ENCODE data around the gene GOLGA6A. TPM values are rescaled to one million over a fixed set of nuclear protein-coding genes. Genes with fewer than 3 reads are reported as not detected.

The GOLGA6A gene
- total RNA-seq, 1 donor from 2014 or later: not detected

DNA sequence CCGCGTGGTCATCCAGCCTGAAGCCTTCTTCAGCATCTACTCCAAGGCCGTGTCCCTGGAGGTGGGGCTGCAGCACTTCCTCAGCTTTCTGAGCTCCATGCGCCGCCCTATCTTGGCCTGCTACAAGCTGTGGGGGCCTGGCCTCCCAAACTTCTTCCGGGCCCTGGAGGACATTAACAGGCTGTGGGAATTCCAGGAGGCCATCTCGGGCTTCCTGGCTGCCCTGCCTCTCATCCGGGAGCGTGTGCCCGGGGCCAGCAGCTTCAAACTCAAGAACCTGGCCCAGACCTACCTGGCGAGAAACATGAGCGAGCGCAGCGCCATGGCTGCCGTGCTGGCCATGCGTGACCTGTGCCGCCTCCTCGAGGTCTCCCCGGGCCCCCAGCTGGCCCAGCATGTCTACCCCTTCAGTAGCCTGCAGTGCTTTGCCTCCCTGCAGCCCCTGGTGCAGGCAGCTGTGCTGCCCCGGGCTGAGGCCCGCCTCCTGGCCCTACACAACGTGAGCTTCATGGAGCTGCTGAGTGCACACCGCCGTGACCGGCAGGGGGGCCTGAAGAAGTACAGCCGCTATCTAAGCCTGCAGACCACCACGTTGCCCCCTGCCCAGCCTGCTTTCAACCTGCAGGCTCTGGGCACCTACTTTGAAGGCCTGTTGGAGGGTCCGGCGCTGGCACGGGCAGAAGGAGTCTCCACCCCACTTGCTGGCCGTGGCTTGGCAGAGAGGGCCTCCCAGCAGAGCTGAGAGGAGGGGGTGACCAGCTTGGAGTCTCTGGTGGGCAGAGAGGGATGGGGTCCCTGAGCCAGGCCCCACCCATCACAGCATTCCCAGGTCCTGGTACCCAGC, 37.9 kb downstream of the GOLGA6A start:
- no peak for DNase-seq (ENCODE audit: extremely low spot score, unreplicated experiment)
- Mint-ChIP-seq H3K4me1 (ENCODE audit: unreplicated experiment) (peaks cover 43% of the 10 kb centered on the region), H3K36me3 (ENCODE audit: unreplicated experiment) (no peaks in the 10 kb centered on the region), H3K27me3 (ENCODE audit: unreplicated experiment) (no peaks in the 10 kb centered on the region), H3K27ac (ENCODE audit: unreplicated experiment) (no peak overlapping the region), H3K4me3 (ENCODE audit: unreplicated experiment) (no peak overlapping the region), H3K9me3 (ENCODE audit: unreplicated experiment) (no peaks in the 10 kb centered on the region)
- TF ChIP-seq, protein P1, sequence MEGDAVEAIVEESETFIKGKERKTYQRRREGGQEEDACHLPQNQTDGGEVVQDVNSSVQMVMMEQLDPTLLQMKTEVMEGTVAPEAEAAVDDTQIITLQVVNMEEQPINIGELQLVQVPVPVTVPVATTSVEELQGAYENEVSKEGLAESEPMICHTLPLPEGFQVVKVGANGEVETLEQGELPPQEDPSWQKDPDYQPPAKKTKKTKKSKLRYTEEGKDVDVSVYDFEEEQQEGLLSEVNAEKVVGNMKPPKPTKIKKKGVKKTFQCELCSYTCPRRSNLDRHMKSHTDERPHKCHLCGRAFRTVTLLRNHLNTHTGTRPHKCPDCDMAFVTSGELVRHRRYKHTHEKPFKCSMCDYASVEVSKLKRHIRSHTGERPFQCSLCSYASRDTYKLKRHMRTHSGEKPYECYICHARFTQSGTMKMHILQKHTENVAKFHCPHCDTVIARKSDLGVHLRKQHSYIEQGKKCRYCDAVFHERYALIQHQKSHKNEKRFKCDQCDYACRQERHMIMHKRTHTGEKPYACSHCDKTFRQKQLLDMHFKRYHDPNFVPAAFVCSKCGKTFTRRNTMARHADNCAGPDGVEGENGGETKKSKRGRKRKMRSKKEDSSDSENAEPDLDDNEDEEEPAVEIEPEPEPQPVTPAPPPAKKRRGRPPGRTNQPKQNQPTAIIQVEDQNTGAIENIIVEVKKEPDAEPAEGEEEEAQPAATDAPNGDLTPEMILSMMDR (IDR thresholded peaks at IDR 0.05): no peak

DNA sequence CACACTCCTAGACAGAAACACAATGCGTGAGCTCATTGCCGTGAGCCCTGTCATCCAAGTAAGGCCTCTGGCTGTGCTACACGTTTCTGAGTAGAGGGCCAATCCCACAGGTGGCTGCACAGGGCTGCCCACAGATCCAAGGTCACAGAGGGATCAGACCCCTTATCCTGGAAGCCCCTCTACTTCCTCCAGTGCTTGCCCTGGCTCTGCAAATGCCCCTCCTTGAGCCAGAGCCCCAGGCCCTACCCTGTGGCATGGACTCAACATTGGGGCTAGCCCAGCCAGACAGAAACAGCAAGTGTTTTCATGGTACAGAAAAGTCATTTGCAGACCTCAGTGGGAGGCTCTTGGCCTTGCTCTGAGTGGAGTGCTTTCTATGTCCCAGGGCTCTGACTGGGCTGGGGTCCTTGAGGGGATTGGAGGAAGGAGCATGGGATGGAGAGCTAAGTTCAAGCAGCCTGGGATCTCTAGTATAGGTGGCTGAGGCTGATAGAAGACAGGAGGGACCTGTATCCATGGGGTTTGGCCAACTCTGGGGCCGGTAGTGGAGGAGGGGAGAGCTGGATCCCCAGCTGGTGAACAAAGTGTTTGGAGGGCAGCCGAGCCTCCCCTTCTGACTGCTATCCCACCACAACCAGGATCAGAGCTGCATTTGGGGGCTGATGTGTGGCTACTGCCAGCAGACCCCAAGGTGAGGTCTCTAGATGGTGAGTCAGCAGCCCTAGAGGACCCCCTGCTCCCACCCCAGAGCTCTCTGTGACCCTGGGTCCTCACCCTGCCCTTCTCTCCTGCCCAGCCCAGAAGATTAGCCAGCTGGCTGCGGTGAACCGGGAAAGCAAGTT, 38.7 kb downstream of the GOLGA6A start:
- TF ChIP-seq, protein P1 (IDR thresholded peaks at IDR 0.05): no peak
- Mint-ChIP-seq H3K4me1 (ENCODE audit: unreplicated experiment) (peaks cover 49% of the 10 kb centered on the region), H3K27me3 (ENCODE audit: unreplicated experiment) (no peaks in the 10 kb centered on the region), H3K27ac (ENCODE audit: unreplicated experiment) (no peak overlapping the region), H3K36me3 (ENCODE audit: unreplicated experiment) (no peaks in the 10 kb centered on the region), H3K4me3 (ENCODE audit: unreplicated experiment) (no peak overlapping the region), H3K9me3 (ENCODE audit: unreplicated experiment) (no peaks in the 10 kb centered on the region)
- DNase-seq (ENCODE audit: extremely low spot score, unreplicated experiment): no peak

DNA sequence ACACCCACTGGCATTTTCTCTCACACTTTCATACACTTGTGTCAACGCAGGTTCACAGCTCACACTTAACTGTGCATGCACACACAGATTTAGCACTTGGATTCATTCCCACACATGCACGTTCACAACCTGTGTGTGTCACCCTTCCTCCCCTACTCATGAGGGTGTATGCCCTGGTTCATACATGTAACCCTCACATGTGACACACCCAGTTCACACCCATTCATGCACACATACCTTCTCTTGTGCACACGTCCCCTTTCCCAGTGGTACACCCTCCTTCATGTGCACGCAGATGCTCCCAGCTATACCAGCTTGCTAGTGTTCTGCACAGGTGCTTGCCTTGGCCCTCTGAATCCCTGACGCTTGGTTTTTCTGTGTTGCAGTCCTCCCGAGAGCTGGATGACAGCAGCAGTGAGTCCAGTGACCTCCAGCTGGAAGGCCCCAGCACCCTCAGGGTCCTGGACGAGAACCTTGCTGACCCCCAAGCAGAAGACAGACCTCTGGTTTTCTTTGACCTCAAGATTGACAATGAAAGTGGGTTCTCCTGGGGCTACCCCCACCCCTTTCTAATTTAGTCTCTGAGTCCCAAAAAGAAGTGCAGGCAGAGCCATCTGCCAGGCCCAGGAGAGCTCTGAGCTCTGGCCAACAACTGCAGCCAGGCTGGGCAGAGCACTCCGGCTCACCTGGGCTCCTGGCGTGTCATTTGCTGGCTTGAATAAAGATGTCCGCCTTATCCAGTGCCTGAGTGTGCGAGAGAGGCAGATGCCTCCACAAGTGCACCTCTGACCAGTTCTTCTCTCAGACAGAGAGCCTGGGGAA, 39.5 kb downstream of the GOLGA6A start:
- no peak overlapping the region for H3K27ac Mint-ChIP-seq (ENCODE audit: unreplicated experiment)
- no peak for DNase-seq (ENCODE audit: extremely low spot score, unreplicated experiment)
- H3K36me3 Mint-ChIP-seq (ENCODE audit: unreplicated experiment): no peaks in the 10 kb centered on the region
- TF ChIP-seq, protein P1 (IDR thresholded peaks at IDR 0.05): no peak
- no peaks in the 10 kb centered on the region for H3K9me3 Mint-ChIP-seq (ENCODE audit: unreplicated experiment)
- no peak overlapping the region for H3K4me3 Mint-ChIP-seq (ENCODE audit: unreplicated experiment)
- no peaks in the 10 kb centered on the region for H3K27me3 Mint-ChIP-seq (ENCODE audit: unreplicated experiment)
- peaks cover 45% of the 10 kb centered on the region for H3K4me1 Mint-ChIP-seq (ENCODE audit: unreplicated experiment)

DNA sequence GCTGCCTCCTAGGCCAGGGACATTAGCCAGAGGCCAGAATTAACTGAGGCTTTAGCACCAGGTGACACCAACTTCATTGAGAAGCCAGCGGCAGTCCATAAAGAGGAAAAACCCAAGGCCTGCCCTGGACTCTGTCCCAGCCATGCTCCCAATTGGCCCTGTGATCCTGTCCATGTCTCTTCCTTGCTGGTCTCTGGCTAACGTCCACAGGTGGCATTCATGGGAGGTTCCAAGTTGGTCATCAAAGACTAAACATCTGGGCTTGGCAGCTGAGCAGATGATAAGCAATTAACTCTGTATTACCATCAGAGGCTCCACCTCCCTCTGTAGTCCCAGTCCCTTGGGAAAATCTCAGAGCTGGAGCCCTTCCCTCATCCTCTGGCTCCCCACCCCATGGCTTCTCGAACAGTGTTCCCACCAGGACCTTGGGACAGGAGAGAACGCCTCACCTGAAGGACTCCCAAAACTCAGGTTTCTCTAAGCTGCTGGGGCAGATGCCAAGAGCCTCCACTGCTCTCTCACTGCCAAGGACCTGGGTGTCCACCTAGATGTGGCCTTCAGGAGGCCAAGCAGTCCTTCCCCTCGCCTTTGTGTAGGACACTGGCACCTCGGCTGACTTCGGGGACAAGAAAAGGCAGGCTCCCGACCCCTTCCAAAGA, 40.4 kb downstream of the GOLGA6A start:
- Mint-ChIP-seq H3K4me3 (ENCODE audit: unreplicated experiment) (no peak overlapping the region), H3K9me3 (ENCODE audit: unreplicated experiment) (no peaks in the 10 kb centered on the region), H3K27me3 (ENCODE audit: unreplicated experiment) (no peaks in the 10 kb centered on the region), H3K27ac (ENCODE audit: unreplicated experiment) (peak overlapping the region; percentile 31), H3K36me3 (ENCODE audit: unreplicated experiment) (no peaks in the 10 kb centered on the region), H3K4me1 (ENCODE audit: unreplicated experiment) (peaks cover 49% of the 10 kb centered on the region)
- no peak for DNase-seq (ENCODE audit: extremely low spot score, unreplicated experiment)
- TF ChIP-seq, protein P1 (IDR thresholded peaks at IDR 0.05): no peak

Data from osteocyte (in vitro differentiated cells).